Memory B cell (primary cell): Measurements from ENCODE around the gene NEU4.
"Not testable (repeated sequence)": the region's sequence is repeated elsewhere in the genome, so short reads cannot be mapped to it uniquely, and the experiment has no call there.

Experiments
- ATAC-seq: fragments of 150-1000 bp; cut with Tn5 transposase; 2 replicates; pipeline ENCODE4 v1.10.0; 2021; ENCODE audit warnings: low read depth, mild to moderate bottlenecking, moderate library complexity
- DNase-seq, 2 donors: peaks; one replicate each; pipeline ENCODE4 v3.0.0; 2022; ENCODE audit warnings: low spot score in 2 of 2
- H3K27ac Mint-ChIP-seq: one replicate; pipeline ENCODE4 v1.8.0; 2022; ENCODE audit warnings: mild to moderate bottlenecking, moderate library complexity, mixed read lengths
- H3K27me3 Mint-ChIP-seq: one replicate; pipeline ENCODE4 v1.8.0; 2022; ENCODE audit warnings: mixed read lengths
- H3K36me3 Mint-ChIP-seq: one replicate; pipeline ENCODE4 v1.8.0; 2022; ENCODE audit warnings: mild to moderate bottlenecking, mixed read lengths
- H3K4me1 Mint-ChIP-seq: one replicate; pipeline ENCODE4 v1.8.0; 2022; ENCODE audit warnings: mixed read lengths
- H3K4me3 Mint-ChIP-seq: one replicate; pipeline ENCODE4 v1.8.0; 2022; ENCODE audit warnings: mild to moderate bottlenecking, moderate library complexity, mixed read lengths
- H3K9me3 Mint-ChIP-seq: one replicate; pipeline ENCODE4 v1.8.0; 2022; ENCODE audit warnings: mixed read lengths

The NEU4 gene

GRCh38 chr2:241800198-241800903 lies 8.6 kb upstream of the NEU4 start:
- DNase-seq, H3K4me3 Mint-ChIP-seq, ATAC-seq, H3K4me1 Mint-ChIP-seq, H3K27me3 Mint-ChIP-seq, H3K36me3 Mint-ChIP-seq, H3K9me3 Mint-ChIP-seq, H3K27ac Mint-ChIP-seq: not testable (repeated sequence)

- ATAC-seq, result no peak
- Mint-ChIP-seq H3K4me3 (no peak overlapping the region), H3K4me1 (peaks cover 7% of the 10 kb centered on the region), H3K9me3 (no peaks in the 10 kb centered on the region), H3K27me3 (no peaks in the 10 kb centered on the region), H3K27ac (no peak overlapping the region), H3K36me3 (no peaks in the 10 kb centered on the region)
- DNase-seq, result no peak
Measured at GRCh38 chr2:241801611-241802420, 7.2 kb upstream of the NEU4 start.

- ATAC-seq, result no peak
- no peaks in the 10 kb centered on the region for H3K27me3 Mint-ChIP-seq
- H3K4me3 Mint-ChIP-seq, result no peak overlapping the region
- DNase-seq, result no peak
- H3K4me1 Mint-ChIP-seq, result peaks cover 7% of the 10 kb centered on the region
- no peaks in the 10 kb centered on the region for H3K36me3 Mint-ChIP-seq
- no peak overlapping the region for H3K27ac Mint-ChIP-seq
- H3K9me3 Mint-ChIP-seq, result no peaks in the 10 kb centered on the region
Measured at GRCh38 chr2:241802421-241803318, 6.3 kb upstream of the NEU4 start.

GRCh38 chr2:241803387-241804325 lies 5.3 kb upstream of the NEU4 start:
- peak overlapping the region; percentile 65 for H3K4me3 Mint-ChIP-seq
- H3K9me3 Mint-ChIP-seq, result no peaks in the 10 kb centered on the region
- ATAC-seq, result peak; percentile 72
- no peaks in the 10 kb centered on the region for H3K36me3 Mint-ChIP-seq
- no peak overlapping the region for H3K27ac Mint-ChIP-seq
- H3K27me3 Mint-ChIP-seq, result peaks cover 4% of the 10 kb centered on the region
- no peak for DNase-seq
- H3K4me1 Mint-ChIP-seq, result peaks cover 7% of the 10 kb centered on the region

- no peak overlapping the region for H3K27ac Mint-ChIP-seq
- peaks cover 7% of the 10 kb centered on the region for H3K4me1 Mint-ChIP-seq
- H3K27me3 Mint-ChIP-seq, result peaks cover 4% of the 10 kb centered on the region
- no peak for DNase-seq
- no peaks in the 10 kb centered on the region for H3K36me3 Mint-ChIP-seq
- H3K9me3 Mint-ChIP-seq, result no peaks in the 10 kb centered on the region
- ATAC-seq, result peak; percentile 34
- peak overlapping the region; percentile 27 for H3K4me3 Mint-ChIP-seq
Measured at GRCh38 chr2:241804326-241805229, 4.4 kb upstream of the NEU4 start.

- ATAC-seq, H3K27ac Mint-ChIP-seq, H3K4me3 Mint-ChIP-seq, DNase-seq, H3K36me3 Mint-ChIP-seq, H3K9me3 Mint-ChIP-seq, H3K4me1 Mint-ChIP-seq, H3K27me3 Mint-ChIP-seq: not testable (repeated sequence)
Measured at GRCh38 chr2:241806217-241806616, 2.8 kb upstream of the NEU4 start.

GRCh38 chr2:241808051-241808720 lies 807 bp upstream of the NEU4 start:
- Mint-ChIP-seq H3K36me3 (no peaks in the 10 kb centered on the region), H3K9me3 (no peaks in the 10 kb centered on the region), H3K27me3 (peaks cover 4% of the 10 kb centered on the region), H3K27ac (peak overlapping the region; percentile 36), H3K4me1 (peaks cover 7% of the 10 kb centered on the region), H3K4me3 (no peak overlapping the region)
- ATAC-seq, result no peak
- no peak for DNase-seq

GRCh38 chr2:241809383-241810306 lies 652 bp downstream of the NEU4 start:
- no peaks in the 10 kb centered on the region for H3K36me3 Mint-ChIP-seq
- H3K27me3 Mint-ChIP-seq, result peaks cover 4% of the 10 kb centered on the region
- no peak overlapping the region for H3K4me3 Mint-ChIP-seq
- DNase-seq, result no peak
- peaks cover 7% of the 10 kb centered on the region for H3K4me1 Mint-ChIP-seq
- H3K9me3 Mint-ChIP-seq, result no peaks in the 10 kb centered on the region
- H3K27ac Mint-ChIP-seq, result peak overlapping the region; percentile 36
- ATAC-seq, result no peak

GRCh38 chr2:241810307-241811200 lies 1.6 kb downstream of the NEU4 start:
- Mint-ChIP-seq H3K4me3 (no peak overlapping the region), H3K27me3 (peaks cover 9% of the 10 kb centered on the region)

GRCh38 chr2:241811201-241811951 lies 2.4 kb downstream of the NEU4 start:
- no peak for ATAC-seq
- H3K36me3 Mint-ChIP-seq, result no peaks in the 10 kb centered on the region
- no peak overlapping the region for H3K4me3 Mint-ChIP-seq

More at GRCh38 chr2:241810307-241811200, 1.6 kb downstream of the NEU4 start:
- ATAC-seq (no peak), DNase-seq (no peak)
- Mint-ChIP-seq H3K36me3 (no peaks in the 10 kb centered on the region), H3K27ac (peak overlapping the region; percentile 36), H3K4me1 (peaks cover 3% of the 10 kb centered on the region), H3K9me3 (no peaks in the 10 kb centered on the region)

More at GRCh38 chr2:241811201-241811951, 2.4 kb downstream of the NEU4 start:
- no peaks in the 10 kb centered on the region for H3K9me3 Mint-ChIP-seq
- peaks cover 11% of the 10 kb centered on the region for H3K27me3 Mint-ChIP-seq
- H3K4me1 Mint-ChIP-seq, result peaks cover 3% of the 10 kb centered on the region
- DNase-seq, result no peak
- no peak overlapping the region for H3K27ac Mint-ChIP-seq
